ENCODE results near the gene TMEM120B. TPM values are rescaled to one million over a fixed set of nuclear protein-coding genes. Genes with fewer than 3 reads are reported as not detected.

Gene TMEM120B
- total and polyA plus RNA-seq, 2 of the 13 experiments (the other 11 are each of a cell fraction or from before 2014, with no cell fraction given) = 7.1 to 12.9 TPM

GRCh38 chr12:121792607-121793439 is 80.3 kb downstream of the TMEM120B start (continued):
- no peak for TF ChIP-seq XBP1 (CRISPR knock-in tag; IDR thresholded peaks at IDR 0.05)
- peak; percentile 23; the same call in 1 of the 2 replicates for TF ChIP-seq PAXIP1 (CRISPR knock-in tag; conservative IDR thresholded peaks at IDR 0.05)
- TF ChIP-seq RARG (CRISPR knock-in tag; IDR thresholded peaks at IDR 0.05; ENCODE audit: low read depth) = no peak
- TF ChIP-seq HDAC1 (CRISPR knock-in tag; IDR thresholded peaks at IDR 0.05) = peak; percentile 56; the same call in 1 of the 2 replicates
- TF ChIP-seq NFKBIZ (CRISPR knock-in tag; IDR thresholded peaks at IDR 0.05) = no peak
- TF ChIP-seq, protein P1, sequence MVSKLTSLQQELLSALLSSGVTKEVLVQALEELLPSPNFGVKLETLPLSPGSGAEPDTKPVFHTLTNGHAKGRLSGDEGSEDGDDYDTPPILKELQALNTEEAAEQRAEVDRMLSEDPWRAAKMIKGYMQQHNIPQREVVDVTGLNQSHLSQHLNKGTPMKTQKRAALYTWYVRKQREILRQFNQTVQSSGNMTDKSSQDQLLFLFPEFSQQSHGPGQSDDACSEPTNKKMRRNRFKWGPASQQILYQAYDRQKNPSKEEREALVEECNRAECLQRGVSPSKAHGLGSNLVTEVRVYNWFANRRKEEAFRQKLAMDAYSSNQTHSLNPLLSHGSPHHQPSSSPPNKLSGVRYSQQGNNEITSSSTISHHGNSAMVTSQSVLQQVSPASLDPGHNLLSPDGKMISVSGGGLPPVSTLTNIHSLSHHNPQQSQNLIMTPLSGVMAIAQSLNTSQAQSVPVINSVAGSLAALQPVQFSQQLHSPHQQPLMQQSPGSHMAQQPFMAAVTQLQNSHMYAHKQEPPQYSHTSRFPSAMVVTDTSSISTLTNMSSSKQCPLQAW (CRISPR knock-in tag; IDR thresholded peaks at IDR 0.05) = peak; percentile 51; the same call in 1 of the 2 replicates
- no peak for TF ChIP-seq SNAPC2 (CRISPR knock-in tag; IDR thresholded peaks at IDR 0.05)
- 0 out of 2 replicates have a peak, but pooled peaks have one; percentile 24 for TF ChIP-seq ZNF343 (CRISPR knock-in tag; IDR thresholded peaks at IDR 0.05)
- TF ChIP-seq, protein P2, sequence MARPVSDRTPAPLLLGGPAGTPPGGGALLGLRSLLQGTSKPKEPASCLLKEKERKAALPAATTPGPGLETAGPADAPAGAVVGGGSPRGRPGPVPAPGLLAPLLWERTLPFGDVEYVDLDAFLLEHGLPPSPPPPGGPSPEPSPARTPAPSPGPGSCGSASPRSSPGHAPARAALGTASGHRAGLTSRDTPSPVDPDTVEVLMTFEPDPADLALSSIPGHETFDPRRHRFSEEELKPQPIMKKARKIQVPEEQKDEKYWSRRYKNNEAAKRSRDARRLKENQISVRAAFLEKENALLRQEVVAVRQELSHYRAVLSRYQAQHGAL (CRISPR knock-in tag; IDR thresholded peaks at IDR 0.05; ENCODE audit: not compliant biosample characterization) = no peak
- TF ChIP-seq ARID2 (CRISPR knock-in tag; IDR thresholded peaks at IDR 0.05; ENCODE audit: borderline replicate concordance) = no peak
- no peak for TF ChIP-seq DDIT3 (CRISPR knock-in tag; IDR thresholded peaks at IDR 0.05)
- TF ChIP-seq SIX1 (CRISPR knock-in tag; IDR thresholded peaks at IDR 0.05; ENCODE audit: borderline replicate concordance) = no peak
- 0 out of 2 replicates have a peak, but pooled peaks have one; percentile 6 for TF ChIP-seq CHD4 (IDR thresholded peaks at IDR 0.05; ENCODE audit: borderline replicate concordance, low read length)
- no peak for TF ChIP-seq TBL1XR1 (IDR thresholded peaks at IDR 0.05; ENCODE audit: borderline replicate concordance, low read length, partially characterized antibody)
- TF ChIP-seq ZBTB10 (CRISPR knock-in tag; IDR thresholded peaks at IDR 0.05; ENCODE audit: borderline replicate concordance) = peak; percentile 9; the same call in 1 of the 2 replicates
- TF ChIP-seq ZNF282 (IDR thresholded peaks at IDR 0.05; ENCODE audit: partially characterized antibody) = no peak
- TF ChIP-seq FOSL2 (CRISPR knock-in tag; IDR thresholded peaks at IDR 0.05) = no peak; the same call in 1 of the 2 replicates
- TF ChIP-seq SIX4 (CRISPR knock-in tag; IDR thresholded peaks at IDR 0.05) = no peak
- no peak for TF ChIP-seq REPIN1 (CRISPR knock-in tag; IDR thresholded peaks at IDR 0.05; ENCODE audit: borderline replicate concordance, low read depth)
- TF ChIP-seq NCOR1 (IDR thresholded peaks at IDR 0.05; ENCODE audit: borderline replicate concordance, low read length) = no peak
